ENCODE measurements around the gene C15orf39.

The C15orf39 gene

GRCh38 chr15:75207618-75208500 lies 6.2 kb downstream of the C15orf39 start:
- TF ChIP-seq GATA3 (IDR thresholded peaks at IDR 0.05; ENCODE audit: low read depth, low read length): no peak
- no peak for TF ChIP-seq GATA2 (IDR thresholded peaks at IDR 0.05; ENCODE audit: low read depth, low read length)

DNA sequence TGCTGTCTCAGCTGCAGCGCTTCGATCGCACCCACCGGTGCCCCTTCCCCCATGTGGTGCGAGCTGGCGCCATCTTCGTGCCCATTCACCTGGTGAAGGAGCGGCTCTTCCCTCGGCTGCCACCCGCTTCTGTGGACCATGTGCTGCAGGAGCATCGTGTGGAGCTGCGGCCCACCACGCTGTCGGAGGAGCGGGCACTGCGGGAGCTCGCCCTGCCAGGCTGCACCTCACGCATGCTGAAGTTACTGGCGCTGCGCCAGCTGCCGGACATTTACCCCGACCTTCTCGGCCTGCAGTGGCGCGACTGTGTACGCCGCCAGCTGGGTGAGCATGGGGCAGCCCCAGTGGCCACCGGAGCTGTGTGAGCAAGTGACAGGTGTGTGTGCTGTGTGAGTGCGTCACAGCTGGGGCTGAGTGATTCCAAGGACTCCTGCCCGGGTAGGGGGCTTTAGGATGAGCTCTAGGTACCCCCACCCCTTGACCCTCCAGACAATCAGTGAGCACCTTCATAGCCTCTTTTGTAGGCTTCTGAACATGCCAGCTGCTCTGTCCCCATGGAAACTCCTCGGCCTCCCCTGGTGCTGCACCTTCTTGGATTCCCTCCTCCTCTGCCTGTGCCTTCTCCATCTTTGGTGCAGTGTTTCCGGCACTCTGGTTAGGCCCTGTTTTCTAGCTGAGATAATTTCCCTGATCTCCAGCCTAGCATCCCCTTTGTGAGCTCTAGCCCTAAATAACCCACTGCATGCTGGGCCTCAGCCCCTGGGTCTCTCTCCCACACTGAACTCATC lies 7.0 kb downstream of the C15orf39 start:
- TF ChIP-seq GATA3 (IDR thresholded peaks at IDR 0.05; ENCODE audit: low read depth, low read length) (no peak), GATA2 (IDR thresholded peaks at IDR 0.05; ENCODE audit: low read depth, low read length) (no peak)

DNA sequence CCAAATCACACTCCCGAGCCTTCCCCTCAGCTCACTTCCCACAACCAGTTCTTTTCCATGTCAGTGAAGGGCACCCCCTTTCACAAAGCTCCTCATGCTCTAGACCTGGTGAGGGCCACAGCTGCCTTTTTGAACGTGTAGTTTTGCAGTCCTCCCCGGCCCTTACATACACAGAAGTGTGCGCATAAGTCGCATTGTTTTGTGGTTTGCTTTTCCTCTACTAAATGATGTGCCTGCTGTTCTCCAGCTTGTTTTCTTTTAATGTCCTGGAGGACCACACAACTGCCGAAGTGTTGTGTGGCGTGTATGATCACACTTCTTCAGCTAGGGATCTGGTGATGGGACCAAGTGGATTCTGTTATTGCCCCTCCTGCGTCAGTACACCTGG lies 7.6 kb downstream of the C15orf39 start:
- TF ChIP-seq GATA3 (IDR thresholded peaks at IDR 0.05; ENCODE audit: low read depth, low read length): no peak
- no peak for TF ChIP-seq GATA2 (IDR thresholded peaks at IDR 0.05; ENCODE audit: low read depth, low read length)

- TF ChIP-seq GATA3 (IDR thresholded peaks at IDR 0.05; ENCODE audit: low read depth, low read length) (no peak), GATA2 (IDR thresholded peaks at IDR 0.05; ENCODE audit: low read depth, low read length) (no peak)
These were observed 9.1 kb downstream of the C15orf39 start for GRCh38 chr15:75210811-75211230.

DNA sequence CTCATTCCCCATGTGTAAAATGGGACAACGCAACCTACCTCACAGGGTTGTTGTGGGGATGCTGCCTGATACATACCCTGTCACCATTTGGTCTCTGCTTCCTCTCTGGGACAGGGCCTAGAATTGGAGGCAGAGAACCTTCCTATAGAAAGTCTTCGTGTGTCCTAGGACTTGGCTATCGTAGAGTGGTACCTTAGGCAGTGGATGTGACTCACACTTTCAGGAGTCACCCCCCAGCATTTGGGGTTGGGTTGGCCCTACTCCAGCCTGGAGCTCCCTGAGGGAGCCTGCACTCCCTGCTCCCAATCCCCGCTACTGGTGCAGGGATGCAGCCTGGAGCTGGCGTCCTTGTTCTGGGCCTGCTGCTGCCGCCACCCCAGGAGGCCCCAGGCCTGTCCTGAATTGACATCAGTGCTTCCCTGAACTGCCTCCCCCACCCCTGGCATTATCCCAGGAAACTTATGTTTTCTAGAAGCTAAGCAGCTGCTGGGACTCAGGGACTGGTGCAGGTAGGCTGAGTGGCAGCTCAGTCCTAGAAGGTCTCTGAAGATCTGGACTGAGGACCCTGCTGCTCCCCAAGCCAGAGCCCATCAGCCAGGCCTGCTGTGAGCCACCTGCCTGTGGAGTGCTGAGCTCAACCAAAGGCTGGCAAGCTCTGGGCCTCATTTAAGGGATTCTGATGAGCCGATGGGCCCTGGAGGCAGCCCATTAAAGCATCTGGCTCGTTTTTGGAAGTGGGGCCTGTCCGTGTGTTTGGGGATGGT lies 9.9 kb downstream of the C15orf39 start:
- TF ChIP-seq GATA2 (IDR thresholded peaks at IDR 0.05; ENCODE audit: low read depth, low read length): no peak
- TF ChIP-seq GATA3 (IDR thresholded peaks at IDR 0.05; ENCODE audit: low read depth, low read length): no peak

- TF ChIP-seq GATA3 (IDR thresholded peaks at IDR 0.05; ENCODE audit: low read depth, low read length) (no peak), GATA2 (IDR thresholded peaks at IDR 0.05; ENCODE audit: low read depth, low read length) (no peak)
These were observed 10.6 kb downstream of the C15orf39 start for GRCh38 chr15:75212200-75212858.

DNA sequence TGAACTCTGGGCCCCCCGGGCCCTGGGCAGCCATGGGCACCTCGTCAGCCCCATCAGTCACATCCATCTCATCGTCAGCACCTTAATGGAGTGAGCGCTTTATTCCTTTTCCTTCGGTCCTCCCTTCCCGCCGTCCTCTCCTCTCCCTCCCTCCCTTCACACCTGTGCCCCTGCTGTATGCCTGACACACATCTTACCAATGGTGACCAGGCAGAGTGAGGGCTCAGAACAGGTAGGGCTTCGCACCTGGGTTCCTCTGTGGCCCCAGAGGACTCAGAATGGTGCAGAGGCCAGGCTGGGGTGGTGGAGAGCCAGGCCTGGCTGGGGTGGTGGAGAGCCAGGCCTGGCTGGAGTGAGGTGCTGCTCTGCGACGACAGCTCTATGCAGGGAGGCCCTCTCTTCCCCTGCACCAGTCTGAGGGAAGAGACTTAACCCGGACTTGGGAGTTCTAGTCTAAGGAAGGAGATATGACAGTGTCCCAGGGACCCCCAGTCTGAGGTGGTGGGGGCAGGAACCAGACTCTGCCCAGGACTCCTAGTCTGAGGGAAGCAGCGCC lies 11.6 kb downstream of the C15orf39 start:
- TF ChIP-seq GATA2 (IDR thresholded peaks at IDR 0.05; ENCODE audit: low read depth, low read length): no peak
- no peak for TF ChIP-seq GATA3 (IDR thresholded peaks at IDR 0.05; ENCODE audit: low read depth, low read length)

GRCh38 chr15:75213768-75214221 lies 12.1 kb downstream of the C15orf39 start:
- TF ChIP-seq GATA2 (IDR thresholded peaks at IDR 0.05; ENCODE audit: low read depth, low read length) (no peak), GATA3 (IDR thresholded peaks at IDR 0.05; ENCODE audit: low read depth, low read length) (no peak)

- TF ChIP-seq GATA2 (IDR thresholded peaks at IDR 0.05; ENCODE audit: low read depth, low read length): no peak
These were observed 12.8 kb downstream of the C15orf39 start for GRCh38 chr15:75214293-75215096.

- TF ChIP-seq GATA3 (IDR thresholded peaks at IDR 0.05; ENCODE audit: low read depth, low read length) (no peak), GATA2 (IDR thresholded peaks at IDR 0.05; ENCODE audit: low read depth, low read length) (no peak)
These were observed 13.7 kb downstream of the C15orf39 start for GRCh38 chr15:75215107-75216004.

- TF ChIP-seq GATA3 (IDR thresholded peaks at IDR 0.05; ENCODE audit: low read depth, low read length) (no peak), GATA2 (IDR thresholded peaks at IDR 0.05; ENCODE audit: low read depth, low read length) (no peak)
These were observed 15.3 kb downstream of the C15orf39 start for GRCh38 chr15:75217012-75217411.

DNA sequence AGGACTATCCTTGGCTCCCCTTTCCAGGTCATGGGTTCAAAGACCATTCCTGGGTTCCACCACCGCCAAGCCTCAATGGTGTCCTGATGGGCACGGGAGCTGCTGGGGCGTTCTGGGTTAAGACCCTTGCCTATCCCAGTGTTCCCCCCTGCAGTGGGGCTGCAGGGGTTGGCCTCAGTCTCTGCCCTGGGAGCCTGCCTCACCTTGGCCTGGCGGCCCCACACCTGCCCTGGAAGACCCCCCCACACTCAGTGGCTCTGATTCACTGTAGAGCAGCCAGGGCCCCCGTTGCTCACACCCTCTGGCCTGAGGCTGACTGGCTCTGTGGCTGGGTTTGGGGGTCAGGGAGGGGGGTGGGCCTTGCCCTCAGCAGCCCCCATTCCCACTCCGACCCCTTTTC lies 22.0 kb downstream of the C15orf39 start:
- TF ChIP-seq GATA3 (IDR thresholded peaks at IDR 0.05; ENCODE audit: low read depth, low read length) (no peak), GATA2 (IDR thresholded peaks at IDR 0.05; ENCODE audit: low read depth, low read length) (no peak)
